Brain microvascular endothelial cell (primary cell): ENCODE data around the gene ACTG2.

Source experiments
- DNase-seq: peaks from one replicate; pipeline ENCODE4 v3.0.0-alpha.2; 2020
- H3K27ac ChIP-seq: fragments of 250-450 bp; sonication (Bioruptor Pico); 2 replicates; pipeline ENCODE4 v1.5.1; 2020; ENCODE audit warnings: mild to moderate bottlenecking, moderate library complexity
- H3K27me3 ChIP-seq: fragments of 250-450 bp; sonication (Bioruptor Pico); replicated peaks from 2 replicates; pipeline ENCODE4 v1.5.1; 2020; ENCODE audit warnings: mild to moderate bottlenecking
- H3K36me3 ChIP-seq: fragments of 250-450 bp; sonication (Bioruptor Pico); replicated peaks from 2 replicates; pipeline ENCODE4 v1.5.1; 2020; ENCODE audit warnings: mild to moderate bottlenecking
- H3K4me3 ChIP-seq: 2 replicates; pipeline ENCODE4 v1.5.1; 2011; ENCODE audit warnings: low read depth, mild to moderate bottlenecking, control low read depth, low read length, moderate library complexity
- CTCF ChIP-seq: IDR thresholded peaks from 2 replicates; pipeline ENCODE4 v1.5.1; 2011; ENCODE audit warnings: low read depth, mild to moderate bottlenecking, moderate library complexity, low read length, control low read depth, inconsistent platforms; ENCODE audit errors: missing control alignments
- in situ Hi-C: cut with HindIII; loops from 2 replicates; pipeline ENCODE4 v1.10.0; 2017; ENCODE audit warnings: low sequenced_read_pairs, low pct_ligation_motif_present

The ACTG2 gene

GRCh38 chr2:73928963-73929347 is 36.1 kb downstream of the ACTG2 start:
- no peak overlapping the region for H3K27ac ChIP-seq
- in situ Hi-C loops = no loop called here
- no peak overlapping the region for H3K4me3 ChIP-seq
- no peaks in the 10 kb centered on the region for H3K36me3 ChIP-seq
- no peaks in the 10 kb centered on the region for H3K27me3 ChIP-seq
- no peak for DNase-seq
- no peak for TF ChIP-seq CTCF

GRCh38 chr2:73930386-73930785 is 37.6 kb downstream of the ACTG2 start:
- Histone ChIP-seq H3K4me3 (no peak overlapping the region), H3K27ac (no peak overlapping the region), H3K36me3 (no peaks in the 10 kb centered on the region), H3K27me3 (no peaks in the 10 kb centered on the region)
- no peak for TF ChIP-seq CTCF
- in situ Hi-C loops = no loop called here
- no peak for DNase-seq

- no peak for TF ChIP-seq CTCF
- Histone ChIP-seq H3K4me3 (no peak overlapping the region), H3K27me3 (no peaks in the 10 kb centered on the region), H3K27ac (no peak overlapping the region), H3K36me3 (peaks cover 1% of the 10 kb centered on the region)
- peak; percentile 46 for DNase-seq
- in situ Hi-C loops = no loop called here
Observed at GRCh38 chr2:73931531-73932500, 39.0 kb downstream of the ACTG2 start.

GRCh38 chr2:73933194-73933593 is 40.4 kb downstream of the ACTG2 start:
- no peak overlapping the region for H3K4me3 ChIP-seq
- no peak for TF ChIP-seq CTCF
- H3K27ac ChIP-seq = no peak overlapping the region
- H3K27me3 ChIP-seq = no peaks in the 10 kb centered on the region
- in situ Hi-C loops = no loop called here
- H3K36me3 ChIP-seq = peaks cover 2% of the 10 kb centered on the region
- DNase-seq = no peak

GRCh38 chr2:73935641-73936040 is 42.8 kb downstream of the ACTG2 start:
- no peaks in the 10 kb centered on the region for H3K27me3 ChIP-seq
- H3K27ac ChIP-seq = no peak overlapping the region
- in situ Hi-C loops = no loop called here
- no peak overlapping the region for H3K4me3 ChIP-seq
- no peak for DNase-seq
- H3K36me3 ChIP-seq = peaks cover 2% of the 10 kb centered on the region
- TF ChIP-seq CTCF = no peak
